Endodermal cell (in vitro differentiated cells): ENCODE measurements around the gene NDUFAF8. TPM values are rescaled to one million over a fixed set of nuclear protein-coding genes. Genes with fewer than 3 reads are reported as not detected.

ENCODE experiments used
- DNase-seq: peaks from one replicate; pipeline ENCODE4 v3.0.0-alpha.2; 2017
- H3K27ac ChIP-seq: 2 replicates; pipeline ENCODE4 v1.5.1; 2013; ENCODE audit warnings: mild to moderate bottlenecking, low read depth, low read length, moderate library complexity
- H3K27me3 ChIP-seq: 2 replicates; pipeline ENCODE4 v1.6.1; 2013; ENCODE audit warnings: mild to moderate bottlenecking, low read length, moderate library complexity; ENCODE audit not compliant: insufficient read depth, control insufficient read depth, poor library complexity, severe bottlenecking
- H3K36me3 ChIP-seq: 2 replicates; pipeline ENCODE4 v1.7.0; 2013; ENCODE audit warnings: mild to moderate bottlenecking, low read length, moderate library complexity; ENCODE audit not compliant: control insufficient read depth, insufficient read depth
- H3K4me1 ChIP-seq: one replicate; pipeline ENCODE4 v1.7.0; 2013; ENCODE audit warnings: low read length; ENCODE audit not compliant: control insufficient read depth, insufficient read depth
- H3K4me3 ChIP-seq: 2 replicates; pipeline ENCODE4 v1.5.1; 2013; ENCODE audit warnings: mild to moderate bottlenecking, low read length, moderate library complexity
- H3K9ac ChIP-seq: 2 replicates; pipeline ENCODE4 v1.6.1; 2013; ENCODE audit warnings: mild to moderate bottlenecking, low read length, moderate library complexity; ENCODE audit not compliant: poor library complexity, severe bottlenecking; ENCODE audit errors: extremely low read depth
- H3K9me3 ChIP-seq: 2 replicates; pipeline ENCODE4 v1.6.1; 2013; ENCODE audit warnings: mild to moderate bottlenecking, low read length, moderate library complexity; ENCODE audit not compliant: control insufficient read depth
- H3K27ac Mint-ChIP-seq: 2 replicates; pipeline ENCODE4 v1.8.0; 2020; ENCODE audit warnings: mixed read lengths
- H3K27me3 Mint-ChIP-seq: 2 replicates; pipeline ENCODE4 v1.8.0; 2021; ENCODE audit warnings: mild to moderate bottlenecking, mixed read lengths; ENCODE audit not compliant: insufficient read depth
- H3K36me3 Mint-ChIP-seq: 2 replicates; pipeline ENCODE4 v1.8.0; 2020; ENCODE audit warnings: low read depth, mixed read lengths
- H3K4me1 Mint-ChIP-seq: 2 replicates; pipeline ENCODE4 v1.8.0; 2020; ENCODE audit warnings: mixed read lengths
- H3K4me3 Mint-ChIP-seq: 2 replicates; pipeline ENCODE4 v1.8.0; 2020; ENCODE audit warnings: mild to moderate bottlenecking, moderate library complexity, mixed read lengths
- H3K9me3 Mint-ChIP-seq: 2 replicates; pipeline ENCODE4 v1.8.0; 2020; ENCODE audit warnings: mild to moderate bottlenecking, mixed read lengths
- WGBS, 2 experiments: methylation state at CpG; one replicate each; pipeline versions ENCODE4 v1.1.5 to v1.1.7; 2013; ENCODE audit warnings: missing lambda C conversion rate in 2 of 2, mixed read lengths in 1 of 2; ENCODE audit not compliant: insufficient coverage in 1 of 2, insufficient read length in 1 of 2; 5-methylcytosine and 5-hydroxymethylcytosine counted together
- total RNA-seq, 2 donors: library from RNA; stranded (reverse); fragmentation: NEBNext Ultra II Directional in 1 of 2; extraction: Animal tissue kit (Norgen Biotek cat#: 25700) in 1 of 2; gene quantifications; 2 replicates in 1 of 2; 3 replicates in 1 of 2; pipeline ENCODE4 v1.2.1, GENCODE V29; 2021
- TF ChIP-seq, protein P1 (sequence below): fragments of 200-600 bp; sonication (generic); conservative IDR thresholded peaks from 2 replicates; pipeline ENCODE4 v1.5.0; 2021; ENCODE audit warnings: antibody characterized with exemption, mild to moderate bottlenecking

NDUFAF8 gene
- total RNA-seq, 2 donors from 2014 or later, result 42.7 to 48.7 TPM

GRCh38 chr17:81288715-81289114 is 49.6 kb downstream of the NDUFAF8 start:
- peaks cover 34% of the 10 kb centered on the region for H3K36me3 Mint-ChIP-seq
- WGBS, 2 experiments, result 90 to 96% methylated on average over 8 of the region's 8 CpGs
- peaks cover 10% of the 10 kb centered on the region for H3K36me3 ChIP-seq
- no peaks in the 10 kb centered on the region for H3K9me3 ChIP-seq
- DNase-seq, result no peak
- H3K9me3 Mint-ChIP-seq, result no peaks in the 10 kb centered on the region
- H3K4me1 Mint-ChIP-seq, result no peaks in the 10 kb centered on the region
- no peak overlapping the region for H3K9ac ChIP-seq
- TF ChIP-seq, protein P1, sequence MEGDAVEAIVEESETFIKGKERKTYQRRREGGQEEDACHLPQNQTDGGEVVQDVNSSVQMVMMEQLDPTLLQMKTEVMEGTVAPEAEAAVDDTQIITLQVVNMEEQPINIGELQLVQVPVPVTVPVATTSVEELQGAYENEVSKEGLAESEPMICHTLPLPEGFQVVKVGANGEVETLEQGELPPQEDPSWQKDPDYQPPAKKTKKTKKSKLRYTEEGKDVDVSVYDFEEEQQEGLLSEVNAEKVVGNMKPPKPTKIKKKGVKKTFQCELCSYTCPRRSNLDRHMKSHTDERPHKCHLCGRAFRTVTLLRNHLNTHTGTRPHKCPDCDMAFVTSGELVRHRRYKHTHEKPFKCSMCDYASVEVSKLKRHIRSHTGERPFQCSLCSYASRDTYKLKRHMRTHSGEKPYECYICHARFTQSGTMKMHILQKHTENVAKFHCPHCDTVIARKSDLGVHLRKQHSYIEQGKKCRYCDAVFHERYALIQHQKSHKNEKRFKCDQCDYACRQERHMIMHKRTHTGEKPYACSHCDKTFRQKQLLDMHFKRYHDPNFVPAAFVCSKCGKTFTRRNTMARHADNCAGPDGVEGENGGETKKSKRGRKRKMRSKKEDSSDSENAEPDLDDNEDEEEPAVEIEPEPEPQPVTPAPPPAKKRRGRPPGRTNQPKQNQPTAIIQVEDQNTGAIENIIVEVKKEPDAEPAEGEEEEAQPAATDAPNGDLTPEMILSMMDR, result no peak
- H3K27ac Mint-ChIP-seq, result no peak overlapping the region
- no peaks in the 10 kb centered on the region for H3K27me3 Mint-ChIP-seq
- no peak overlapping the region for H3K27ac ChIP-seq
- no peaks in the 10 kb centered on the region for H3K27me3 ChIP-seq
- H3K4me3 Mint-ChIP-seq, result no peak overlapping the region
- H3K4me3 ChIP-seq, result no peak overlapping the region
- H3K4me1 ChIP-seq, result no peaks in the 10 kb centered on the region

GRCh38 chr17:81289627-81290026 is 50.5 kb downstream of the NDUFAF8 start:
- no peaks in the 10 kb centered on the region for H3K27me3 Mint-ChIP-seq
- Histone ChIP-seq H3K27me3 (no peaks in the 10 kb centered on the region), H3K27ac (no peak overlapping the region), H3K4me1 (no peaks in the 10 kb centered on the region), H3K9me3 (no peaks in the 10 kb centered on the region), H3K36me3 (peaks cover 6% of the 10 kb centered on the region), H3K9ac (no peak overlapping the region), H3K4me3 (no peak overlapping the region)
- 96 to 98% methylated on average over 20 to 21 of the region's 21 CpGs for WGBS, 2 experiments
- H3K4me3 Mint-ChIP-seq, result no peak overlapping the region
- H3K4me1 Mint-ChIP-seq, result peaks cover 3% of the 10 kb centered on the region
- no peak for DNase-seq
- H3K27ac Mint-ChIP-seq, result no peak overlapping the region
- peaks cover 32% of the 10 kb centered on the region for H3K36me3 Mint-ChIP-seq
- TF ChIP-seq, protein P1, result peak; percentile 32
- H3K9me3 Mint-ChIP-seq, result no peaks in the 10 kb centered on the region

DNA sequence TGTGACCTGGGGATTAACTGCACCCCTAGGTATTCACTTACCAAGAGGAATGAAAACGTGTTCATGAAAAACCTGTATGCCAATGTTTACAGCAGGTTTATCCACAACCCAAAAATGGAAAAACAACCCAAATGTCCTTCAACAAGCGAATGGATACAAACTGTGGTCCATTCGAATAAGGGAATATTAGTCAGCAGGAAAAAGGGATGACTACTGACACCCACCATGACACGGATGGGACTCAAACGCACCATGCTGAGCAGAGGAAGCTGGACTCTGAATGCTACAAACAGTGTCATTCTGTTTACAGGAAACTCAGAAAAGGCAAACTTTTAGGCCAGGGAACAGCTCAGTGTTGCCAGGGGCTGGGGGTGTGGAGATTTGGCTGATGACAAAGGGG is 51.1 kb downstream of the NDUFAF8 start:
- no peak for DNase-seq
- 94 to 96% methylated on average over 5 of the region's 5 CpGs for WGBS, 2 experiments

More for the DNA sequence above, 51.1 kb downstream of the NDUFAF8 start:
- TF ChIP-seq, protein P1, result no peak
- Histone ChIP-seq H3K9me3 (no peaks in the 10 kb centered on the region), H3K36me3 (peaks cover 6% of the 10 kb centered on the region), H3K9ac (no peak overlapping the region), H3K27ac (no peak overlapping the region), H3K27me3 (no peaks in the 10 kb centered on the region), H3K4me3 (no peak overlapping the region), H3K4me1 (no peaks in the 10 kb centered on the region)
- Mint-ChIP-seq H3K36me3 (peaks cover 30% of the 10 kb centered on the region), H3K27me3 (no peaks in the 10 kb centered on the region), H3K4me3 (no peak overlapping the region), H3K4me1 (peaks cover 3% of the 10 kb centered on the region), H3K9me3 (no peaks in the 10 kb centered on the region), H3K27ac (no peak overlapping the region)

Other genes with a start within 250 kb of the NDUFAF8 start
- gene CHMP6, start 247.5 kb upstream of the NDUFAF8 start, total RNA-seq, result 10 to 100 TPM; 28.4 to 32.5 TPM
- 10 to 100 TPM; 24.9 to 32.7 TPM for gene BAIAP2, start 204.2 kb upstream of the NDUFAF8 start, total RNA-seq
- not detected for gene PVALEF, start 73.8 kb upstream of the NDUFAF8 start, total RNA-seq
- 1 to 10 TPM; 3.3 to 4.3 TPM for gene AATK, start 73.1 kb upstream of the NDUFAF8 start, total RNA-seq
- 10 to 100 TPM; 23.2 to 28.0 TPM for gene CEP131, start 16.4 kb upstream of the NDUFAF8 start, total RNA-seq
- 10 to 100 TPM; 30.0 to 45.0 TPM for gene TEPSIN, start 263 bp upstream of the NDUFAF8 start, total RNA-seq
- gene SLC38A10, start 56.0 kb downstream of the NDUFAF8 start, total RNA-seq, result 10 to 100 TPM; 60.2 to 90.3 TPM
- gene BAHCC1, start 156.1 kb downstream of the NDUFAF8 start, total RNA-seq, result 10 to 100 TPM; 63.9 to 78.1 TPM